Body of pancreas (tissue), 4 donors: Measurements from ENCODE around the gene CLDN6.
A peak's percentile ranks its signal among the peaks of the same experiment; 100 is the strongest.

Experiments
- CTCF ChIP-seq, 7 experiments: fragments of 450-650 bp in 4 of 7; fragments of 200-600 bp in 3 of 7; sonication (generic) in 3 of 7; IDR thresholded peaks; one replicate each; pipeline ENCODE4 v1.5.1; 2016 to 2019; ENCODE audit warnings: antibody characterized with exemption in 7 of 7
- POLR2A ChIP-seq, 3 donors: fragments of 450-650 bp; IDR thresholded peaks; one replicate each; pipeline ENCODE4 v1.6.1; 2016; ENCODE audit warnings: antibody characterized with exemption in 3 of 3, mild to moderate bottlenecking in 2 of 3

- TF ChIP-seq CTCF (IDR thresholded peaks at IDR 0.05) (no peak), POLR2A (IDR thresholded peaks at IDR 0.05) (peak in 1 of 3 donors; percentile 11)
These were observed 20.3 kb upstream of the CLDN6 start for GRCh38 chr16:3038256-3038655.
